HCEC 1CT (cell line): ENCODE measurements around the gene ECM1.

ENCODE experiments used
- DNase-seq: peaks from one replicate; pipeline ENCODE4 v3.0.0-alpha.2; 2017

ECM1 gene

DNA sequence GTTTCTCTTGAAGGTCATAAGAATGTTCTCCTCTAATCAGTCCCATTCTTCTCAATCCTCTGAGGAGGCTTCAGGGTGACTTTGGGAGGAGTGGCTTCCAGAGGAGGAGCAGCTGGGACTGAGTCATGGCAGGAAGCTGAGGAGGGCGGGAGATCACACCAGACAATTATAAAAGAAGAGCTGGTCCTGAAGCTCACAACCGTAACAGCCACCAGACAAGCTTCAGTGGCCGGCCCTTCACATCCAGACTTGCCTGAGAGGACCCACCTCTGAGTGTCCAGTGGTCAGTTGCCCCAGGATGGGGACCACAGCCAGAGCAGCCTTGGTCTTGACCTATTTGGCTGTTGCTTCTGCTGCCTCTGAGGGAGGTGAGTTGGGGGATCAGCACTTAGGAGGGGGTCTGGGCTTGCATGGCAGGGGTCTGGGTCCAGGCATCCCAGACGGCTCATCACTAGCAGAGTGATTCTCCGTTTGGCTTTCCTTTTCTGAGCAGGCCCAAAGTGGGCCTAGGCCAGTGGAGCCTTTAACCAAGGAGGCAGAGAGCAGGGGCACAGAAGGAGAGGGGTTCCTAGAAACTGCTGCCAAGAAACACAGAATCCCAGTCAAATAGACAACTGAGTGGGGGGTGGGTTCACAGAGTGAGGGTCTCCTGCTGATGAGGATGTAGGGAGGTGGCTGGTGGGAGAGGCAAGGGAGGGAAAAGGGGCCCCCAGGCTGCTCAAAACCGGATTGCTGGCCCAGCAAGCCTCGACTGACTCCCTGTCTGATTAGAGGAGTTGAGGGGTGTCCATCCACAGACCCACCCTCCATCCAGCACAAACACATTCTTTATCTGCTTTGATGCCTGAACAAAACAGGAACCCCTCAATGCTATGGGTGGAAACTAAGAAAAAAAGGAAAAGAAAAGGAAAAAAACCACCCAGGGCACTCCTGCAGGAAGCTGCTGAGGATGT is at the start of gene ECM1:
Gene ECM1, plus strand, starts transcription at position 198 of the 953 bp plus-strand sequence. Its CDS starts 101 bp downstream, at position 299.
- DNase-seq, result peak; percentile 87

GRCh38 chr1:150464422-150464826 is 43.5 kb upstream of the ECM1 start:
- DNase-seq, result peak; percentile 37

DNA sequence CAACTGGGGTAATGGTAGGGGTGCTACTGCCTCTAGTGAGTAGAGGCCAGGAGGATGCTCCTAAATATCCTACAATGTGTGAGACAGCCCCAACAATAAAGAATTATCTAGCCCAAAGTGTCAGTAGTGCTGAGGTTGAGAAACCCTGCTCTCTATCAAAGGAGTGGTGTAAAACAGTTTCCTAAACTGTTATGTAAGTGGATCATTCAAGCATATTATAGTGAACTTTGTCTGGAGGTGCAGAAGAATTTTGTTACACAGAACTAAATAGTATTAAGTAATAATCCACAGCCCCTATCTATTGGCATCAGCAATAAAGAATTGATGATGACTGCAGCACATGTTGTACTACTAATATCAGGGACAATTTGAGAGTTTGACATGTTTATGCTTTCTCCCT is 40.9 kb upstream of the ECM1 start:
- no peak for DNase-seq

- no peak for DNase-seq
Measured at GRCh38 chr1:150469291-150469690, 38.6 kb upstream of the ECM1 start.

DNA sequence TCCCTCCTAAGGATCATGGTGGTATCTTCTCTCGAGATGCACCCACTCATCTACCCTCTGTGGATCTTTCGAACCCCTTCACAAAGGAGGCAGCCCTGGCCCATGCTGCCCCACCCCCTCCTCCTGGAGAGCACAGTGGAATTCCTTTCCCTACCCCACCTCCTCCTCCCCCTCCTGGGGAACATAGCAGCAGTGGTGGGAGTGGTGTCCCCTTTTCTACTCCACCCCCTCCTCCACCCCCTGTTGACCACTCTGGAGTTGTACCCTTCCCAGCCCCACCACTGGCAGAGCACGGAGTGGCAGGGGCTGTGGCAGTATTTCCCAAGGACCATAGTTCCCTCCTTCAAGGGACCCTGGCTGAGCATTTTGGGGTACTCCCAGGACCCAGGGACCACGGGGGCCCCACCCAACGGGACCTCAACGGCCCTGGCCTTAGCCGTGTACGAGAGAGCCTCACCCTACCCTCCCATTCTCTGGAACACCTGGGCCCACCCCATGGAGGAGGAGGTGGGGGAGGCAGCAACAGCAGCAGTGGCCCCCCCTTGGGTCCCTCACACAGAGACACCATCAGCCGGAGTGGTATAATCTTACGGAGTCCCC is 35.2 kb upstream of the ECM1 start:
- DNase-seq, result no peak

DNA sequence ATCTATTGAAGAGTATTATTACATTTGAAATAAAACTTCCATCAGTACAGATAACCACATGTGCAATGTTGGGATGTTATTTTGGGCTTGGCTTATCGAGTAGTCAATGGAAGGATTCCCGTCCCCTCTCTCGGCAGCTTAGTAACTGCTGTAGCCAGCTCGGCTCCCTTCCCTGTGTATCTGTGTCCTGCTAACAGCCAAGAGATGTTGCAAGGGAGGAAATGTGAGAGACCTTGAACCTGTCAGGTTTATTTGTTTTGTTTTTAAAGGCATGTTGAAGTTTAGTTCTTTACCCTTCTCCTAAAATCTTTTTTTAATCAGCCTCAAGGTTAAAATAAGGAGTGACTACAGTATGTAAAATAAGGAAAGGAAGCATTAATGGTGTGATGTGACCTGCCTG is 34.2 kb upstream of the ECM1 start:
- DNase-seq, result no peak

GRCh38 chr1:150474869-150475268 is 33.0 kb upstream of the ECM1 start:
- DNase-seq, result no peak

DNA sequence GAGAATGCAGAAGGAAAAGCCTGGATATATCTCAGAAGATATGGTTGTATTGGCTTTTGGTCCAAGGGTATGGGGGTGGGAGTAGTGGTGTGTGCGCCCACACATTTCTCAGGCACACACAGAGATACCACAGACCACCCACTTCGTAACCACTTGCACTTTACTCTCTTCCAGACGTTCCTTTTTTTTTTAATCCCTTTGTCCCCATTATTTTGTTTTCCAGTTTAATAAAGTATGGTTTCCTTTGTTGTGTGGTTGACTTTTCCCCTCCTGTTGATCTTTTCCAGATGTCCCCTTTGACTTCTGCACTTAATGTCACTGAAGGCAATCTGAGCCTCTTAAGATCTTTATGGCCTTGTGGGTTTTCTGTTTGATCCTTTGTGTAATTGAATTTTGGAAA is 31.2 kb upstream of the ECM1 start:
- DNase-seq, result peak; percentile 52

- peak; percentile 34 for DNase-seq
Measured at GRCh38 chr1:150477320-150477719, 30.6 kb upstream of the ECM1 start.

GRCh38 chr1:150477733-150478132 is 30.2 kb upstream of the ECM1 start:
- DNase-seq, result peak; percentile 95

GRCh38 chr1:150479370-150479769 is 28.5 kb upstream of the ECM1 start:
- no peak for DNase-seq

- no peak for DNase-seq
Measured at GRCh38 chr1:150479927-150480352, 28.0 kb upstream of the ECM1 start.

- DNase-seq, result peak; percentile 91
Measured at GRCh38 chr1:150484431-150484830, 23.5 kb upstream of the ECM1 start.

- peak; percentile 59 for DNase-seq
Measured at GRCh38 chr1:150484861-150485260, 23.0 kb upstream of the ECM1 start.

GRCh38 chr1:150486966-150487762 is 20.7 kb upstream of the ECM1 start, which contains the start of gene TARS2:
Gene TARS2 (plus strand): TSS chr1:150487419. CDS start chr1:150487451, 32 bp downstream.
- DNase-seq, result peak; percentile 97

DNA sequence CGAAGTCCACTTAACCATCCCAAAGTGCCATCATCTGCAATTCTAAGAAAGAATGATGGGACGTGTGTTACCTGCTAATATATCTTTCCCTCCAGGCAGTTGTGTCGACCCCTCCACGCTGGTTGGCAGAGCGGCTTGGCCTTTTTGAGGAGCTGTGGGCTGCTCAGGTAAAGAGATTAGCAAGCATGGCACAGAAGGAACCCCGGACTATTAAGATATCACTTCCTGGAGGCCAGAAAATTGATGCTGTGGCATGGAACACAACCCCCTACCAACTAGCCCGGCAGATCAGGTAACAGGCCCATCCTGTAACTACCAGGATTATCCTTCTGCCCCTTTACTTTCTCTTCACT is 20.2 kb upstream of the ECM1 start:
- DNase-seq, result no peak

- no peak for DNase-seq
Measured at GRCh38 chr1:150493175-150493574, 14.7 kb upstream of the ECM1 start.

DNA sequence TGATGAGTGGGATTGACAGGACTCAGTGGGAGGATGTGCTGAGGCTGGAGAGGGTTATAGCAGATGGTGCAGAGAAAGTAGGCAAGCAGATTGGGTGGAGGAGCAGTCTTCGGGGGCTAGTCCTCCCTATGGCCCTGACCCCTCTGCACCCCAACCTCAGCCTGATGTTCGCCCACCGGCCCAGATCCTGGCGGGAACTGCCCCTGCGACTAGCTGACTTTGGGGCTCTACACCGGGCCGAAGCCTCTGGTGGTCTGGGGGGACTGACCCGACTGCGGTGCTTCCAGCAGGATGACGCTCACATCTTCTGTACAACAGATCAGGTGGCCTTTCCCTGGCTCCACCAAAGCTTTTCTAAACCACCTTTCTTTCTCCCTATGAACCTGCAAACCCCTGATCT is 9.6 kb upstream of the ECM1 start:
- DNase-seq, result no peak

- no peak for DNase-seq
Measured at GRCh38 chr1:150505431-150505830, 2.5 kb upstream of the ECM1 start.

DNA sequence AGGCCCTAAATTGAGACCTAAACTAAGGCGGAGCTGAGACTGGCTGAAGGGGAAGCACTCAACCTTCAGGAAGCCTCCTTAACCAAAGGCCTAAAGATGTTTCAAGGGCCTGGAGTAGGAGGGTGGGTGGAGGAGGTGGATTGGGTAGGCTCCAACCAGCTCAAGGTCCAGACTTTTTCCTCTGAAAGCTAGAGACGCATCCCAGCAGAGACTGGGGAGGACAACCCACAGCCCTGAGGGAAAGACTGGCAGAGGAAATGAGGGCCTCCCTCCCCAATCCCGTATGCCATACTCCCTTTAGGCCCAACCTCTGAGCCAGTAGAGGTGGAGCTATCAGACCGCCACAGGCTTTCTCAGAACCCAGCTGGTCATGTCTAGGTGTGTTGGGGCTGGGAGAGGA is 1.1 kb downstream of the ECM1 start:
- no peak for DNase-seq

GRCh38 chr1:150511551-150511950 is 3.6 kb downstream of the ECM1 start:
- DNase-seq, result no peak

GRCh38 chr1:150511985-150512660 is 4.2 kb downstream of the ECM1 start:
- DNase-seq, result no peak

GRCh38 chr1:150512846-150513245 is 4.9 kb downstream of the ECM1 start:
- DNase-seq, result peak; percentile 44
